Chondrocyte (in vitro differentiated cells): ENCODE measurements around the gene MED13L. TPM values are rescaled to one million over a fixed set of nuclear protein-coding genes. Genes with fewer than 3 reads are reported as not detected.

Experiments
- DNase-seq: peaks from one replicate; pipeline ENCODE4 v3.0.0; 2021; ENCODE audit warnings: mixed read lengths, low spot score
- H3K27ac Mint-ChIP-seq: one replicate; pipeline ENCODE4 v1.8.0; 2021; ENCODE audit warnings: mild to moderate bottlenecking, moderate library complexity, mixed read lengths; ENCODE audit not compliant: unreplicated experiment
- H3K27me3 Mint-ChIP-seq: 2 replicates; pipeline ENCODE4 v1.8.0; 2021; ENCODE audit warnings: low read depth, mixed read lengths
- H3K36me3 Mint-ChIP-seq: 2 replicates; pipeline ENCODE4 v1.8.0; 2021; ENCODE audit warnings: low read depth, mixed read lengths
- H3K4me1 Mint-ChIP-seq: 2 replicates; pipeline ENCODE4 v1.8.0; 2021; ENCODE audit warnings: low read depth, mild to moderate bottlenecking, mixed read lengths
- H3K4me3 Mint-ChIP-seq: one replicate; pipeline ENCODE4 v1.8.0; 2021; ENCODE audit warnings: mild to moderate bottlenecking, moderate library complexity, mixed read lengths; ENCODE audit not compliant: unreplicated experiment
- H3K9me3 Mint-ChIP-seq: 2 replicates; pipeline ENCODE4 v1.8.0; 2021; ENCODE audit warnings: low read depth, mixed read lengths
- total RNA-seq: library from RNA; stranded (reverse); gene quantifications from 3 replicates; pipeline ENCODE4 v1.2.1, GENCODE V29; 2021
- TF ChIP-seq, protein P1 (sequence below): fragments of 200-600 bp; sonication (generic); IDR thresholded peaks from 2 replicates; pipeline ENCODE4 v1.5.0; 2021; ENCODE audit warnings: antibody characterized with exemption, mild to moderate bottlenecking, moderate library complexity

Gene MED13L
- total RNA-seq, 1 donor from 2014 or later: 162 TPM

DNA sequence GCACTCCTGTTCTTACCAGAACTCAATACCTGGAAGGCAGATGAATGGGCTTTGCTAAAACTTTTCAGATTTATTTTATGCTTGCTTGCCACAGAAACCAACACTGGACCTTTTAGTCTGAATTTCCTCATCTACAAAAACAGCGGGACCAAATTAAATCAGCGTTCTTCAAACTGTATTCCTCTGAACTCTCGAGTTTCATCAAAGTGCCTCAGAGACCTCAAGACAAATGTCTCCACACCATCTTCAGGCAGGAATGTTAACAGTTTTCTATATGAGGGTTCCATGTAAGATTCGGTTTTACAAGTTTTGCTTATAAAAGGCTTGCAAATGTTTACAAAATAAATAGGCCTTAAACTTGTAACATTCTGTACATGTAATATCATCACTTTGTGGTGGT lies 74.6 kb downstream of the MED13L start:
- Mint-ChIP-seq H3K4me3 (no peak overlapping the region), H3K27ac (peak overlapping the region; percentile 88), H3K27me3 (no peaks in the 10 kb centered on the region), H3K9me3 (no peaks in the 10 kb centered on the region), H3K4me1 (peaks cover 81% of the 10 kb centered on the region), H3K36me3 (no peaks in the 10 kb centered on the region)
- TF ChIP-seq, protein P1, sequence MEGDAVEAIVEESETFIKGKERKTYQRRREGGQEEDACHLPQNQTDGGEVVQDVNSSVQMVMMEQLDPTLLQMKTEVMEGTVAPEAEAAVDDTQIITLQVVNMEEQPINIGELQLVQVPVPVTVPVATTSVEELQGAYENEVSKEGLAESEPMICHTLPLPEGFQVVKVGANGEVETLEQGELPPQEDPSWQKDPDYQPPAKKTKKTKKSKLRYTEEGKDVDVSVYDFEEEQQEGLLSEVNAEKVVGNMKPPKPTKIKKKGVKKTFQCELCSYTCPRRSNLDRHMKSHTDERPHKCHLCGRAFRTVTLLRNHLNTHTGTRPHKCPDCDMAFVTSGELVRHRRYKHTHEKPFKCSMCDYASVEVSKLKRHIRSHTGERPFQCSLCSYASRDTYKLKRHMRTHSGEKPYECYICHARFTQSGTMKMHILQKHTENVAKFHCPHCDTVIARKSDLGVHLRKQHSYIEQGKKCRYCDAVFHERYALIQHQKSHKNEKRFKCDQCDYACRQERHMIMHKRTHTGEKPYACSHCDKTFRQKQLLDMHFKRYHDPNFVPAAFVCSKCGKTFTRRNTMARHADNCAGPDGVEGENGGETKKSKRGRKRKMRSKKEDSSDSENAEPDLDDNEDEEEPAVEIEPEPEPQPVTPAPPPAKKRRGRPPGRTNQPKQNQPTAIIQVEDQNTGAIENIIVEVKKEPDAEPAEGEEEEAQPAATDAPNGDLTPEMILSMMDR: peak; percentile 72
- no peak for DNase-seq

DNA sequence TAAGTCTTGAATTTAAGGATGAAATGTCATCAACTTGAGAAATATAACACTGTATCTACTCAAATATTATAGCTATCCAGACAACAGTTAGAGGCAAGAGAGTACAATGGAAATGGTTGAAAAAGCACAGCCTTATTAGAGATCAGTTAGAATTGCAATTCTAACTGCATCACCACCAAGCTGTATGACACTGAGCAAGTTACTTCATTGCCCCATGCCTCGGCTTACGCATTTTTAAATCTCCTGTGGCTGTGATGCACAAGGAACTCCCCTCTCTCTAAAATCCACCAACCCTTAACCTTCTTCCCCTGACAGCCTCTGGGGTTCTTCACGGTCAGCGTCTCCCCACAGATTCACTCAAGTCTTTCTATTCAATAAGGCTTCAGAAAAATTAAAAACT lies 75.1 kb downstream of the MED13L start:
- H3K27ac Mint-ChIP-seq: peak overlapping the region; percentile 88
- H3K4me1 Mint-ChIP-seq: peaks cover 82% of the 10 kb centered on the region
- no peak for DNase-seq
- TF ChIP-seq, protein P1: no peak
- H3K9me3 Mint-ChIP-seq: no peaks in the 10 kb centered on the region
- H3K36me3 Mint-ChIP-seq: no peaks in the 10 kb centered on the region
- no peak overlapping the region for H3K4me3 Mint-ChIP-seq
- no peaks in the 10 kb centered on the region for H3K27me3 Mint-ChIP-seq

DNA sequence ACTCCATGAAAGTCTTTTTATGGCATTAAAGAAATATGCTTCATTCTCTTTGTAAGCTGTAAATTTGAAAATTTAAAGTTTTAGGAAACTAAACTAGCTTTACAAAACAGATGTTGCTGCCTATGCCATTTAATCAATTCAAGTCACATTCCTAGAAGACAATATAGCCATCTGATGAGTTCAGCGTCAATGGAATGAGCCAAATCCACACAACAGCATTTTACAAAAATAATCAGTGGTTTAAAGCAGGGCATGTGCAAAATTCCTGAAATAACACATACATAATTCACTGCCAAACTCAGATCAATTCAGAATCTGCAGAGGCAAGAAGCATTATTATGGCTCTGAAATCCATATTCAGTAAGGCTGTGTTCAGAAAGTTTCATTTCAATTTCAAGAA lies 75.6 kb downstream of the MED13L start:
- H3K36me3 Mint-ChIP-seq: no peaks in the 10 kb centered on the region
- H3K4me1 Mint-ChIP-seq: peaks cover 82% of the 10 kb centered on the region
- TF ChIP-seq, protein P1: no peak
- H3K4me3 Mint-ChIP-seq: no peak overlapping the region
- H3K9me3 Mint-ChIP-seq: no peaks in the 10 kb centered on the region
- H3K27ac Mint-ChIP-seq: peak overlapping the region; percentile 74
- no peaks in the 10 kb centered on the region for H3K27me3 Mint-ChIP-seq
- no peak for DNase-seq

DNA sequence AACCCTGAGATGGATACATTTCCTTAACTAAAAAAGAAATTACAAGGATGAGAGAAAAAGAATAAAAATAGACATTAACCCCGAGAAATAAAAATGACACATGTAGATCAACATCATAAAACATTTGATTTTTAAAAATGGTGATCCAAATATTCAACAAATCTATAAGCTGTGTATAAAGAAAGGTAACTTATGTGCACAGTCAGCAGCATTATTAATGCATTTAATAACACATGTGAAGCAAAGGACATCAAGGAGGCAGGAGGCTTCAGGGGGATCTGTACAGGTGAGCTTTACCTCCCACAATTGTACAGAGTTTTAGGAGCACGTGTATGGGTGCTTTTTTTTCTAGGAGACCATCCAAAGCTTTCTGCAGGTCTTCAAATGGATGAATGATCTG lies 76.1 kb downstream of the MED13L start:
- Mint-ChIP-seq H3K36me3 (no peaks in the 10 kb centered on the region), H3K4me3 (no peak overlapping the region), H3K4me1 (peaks cover 84% of the 10 kb centered on the region), H3K27ac (peak overlapping the region; percentile 74), H3K9me3 (no peaks in the 10 kb centered on the region), H3K27me3 (no peaks in the 10 kb centered on the region)
- TF ChIP-seq, protein P1: no peak
- no peak for DNase-seq

DNA sequence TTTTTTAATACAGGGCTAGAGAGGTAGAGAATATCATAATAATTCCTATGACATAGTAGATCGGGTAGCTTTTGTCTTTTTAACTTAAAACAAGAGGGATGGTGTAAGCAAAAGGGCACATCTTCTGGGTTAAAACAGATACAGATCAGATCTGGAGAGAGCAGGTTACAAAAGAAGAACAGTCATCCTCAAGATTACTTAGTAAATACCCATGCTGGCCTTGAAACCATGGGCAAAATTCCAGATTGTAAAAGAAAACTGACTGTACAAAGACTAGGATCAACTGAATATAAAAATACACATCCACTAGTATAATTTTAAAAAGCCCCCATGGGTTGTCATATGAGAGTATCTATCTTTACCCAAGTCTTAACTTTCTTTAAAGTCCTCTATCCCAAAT lies 76.7 kb downstream of the MED13L start:
- Mint-ChIP-seq H3K36me3 (no peaks in the 10 kb centered on the region), H3K4me1 (peaks cover 89% of the 10 kb centered on the region), H3K9me3 (no peaks in the 10 kb centered on the region), H3K27ac (peak overlapping the region; percentile 74), H3K27me3 (no peaks in the 10 kb centered on the region), H3K4me3 (no peak overlapping the region)
- DNase-seq: no peak
- TF ChIP-seq, protein P1: no peak
